Ishikawa (cell line): ENCODE results near the gene GAS2L2.

Source experiments
- CREB1 ChIP-seq: IDR thresholded peaks from 2 replicates; pipeline ENCODE4 v1.6.1; 2012; ENCODE audit warnings: low read depth
- EGR1 ChIP-seq: IDR thresholded peaks from 2 replicates; pipeline ENCODE4 v1.6.1; 2012
- EP300 ChIP-seq: IDR thresholded peaks from 2 replicates; pipeline ENCODE4 v1.6.1; 2012; ENCODE audit warnings: borderline replicate concordance
- FOXM1 ChIP-seq: IDR thresholded peaks from 2 replicates; pipeline ENCODE4 v1.6.1; 2012; ENCODE audit warnings: low read depth, borderline replicate concordance
- NFIC ChIP-seq: IDR thresholded peaks from 2 replicates; pipeline ENCODE4 v1.6.1; 2012
- RAD21 ChIP-seq: IDR thresholded peaks from 2 replicates; pipeline ENCODE4 v1.6.1; 2012; ENCODE audit warnings: low read depth
- TAF1 ChIP-seq: IDR thresholded peaks from 2 replicates; pipeline ENCODE4 v1.6.1; 2012; ENCODE audit warnings: low read depth, mild to moderate bottlenecking
- TCF12 ChIP-seq: IDR thresholded peaks from 2 replicates; pipeline ENCODE4 v1.6.1; 2012; ENCODE audit warnings: low read depth
- TEAD4 ChIP-seq: IDR thresholded peaks from 2 replicates; pipeline ENCODE4 v1.6.1; 2012
- YY1 ChIP-seq: IDR thresholded peaks from 2 replicates; pipeline ENCODE4 v1.6.1; 2012; ENCODE audit warnings: low read depth
- TF ChIP-seq, protein P1 (sequence below): IDR thresholded peaks from 2 replicates; pipeline ENCODE4 v1.6.1; 2012
- TF ChIP-seq, protein P2 (sequence below): IDR thresholded peaks from 2 replicates; pipeline ENCODE4 v1.6.1; 2012; ENCODE audit warnings: low read depth, mild to moderate bottlenecking

DNA sequence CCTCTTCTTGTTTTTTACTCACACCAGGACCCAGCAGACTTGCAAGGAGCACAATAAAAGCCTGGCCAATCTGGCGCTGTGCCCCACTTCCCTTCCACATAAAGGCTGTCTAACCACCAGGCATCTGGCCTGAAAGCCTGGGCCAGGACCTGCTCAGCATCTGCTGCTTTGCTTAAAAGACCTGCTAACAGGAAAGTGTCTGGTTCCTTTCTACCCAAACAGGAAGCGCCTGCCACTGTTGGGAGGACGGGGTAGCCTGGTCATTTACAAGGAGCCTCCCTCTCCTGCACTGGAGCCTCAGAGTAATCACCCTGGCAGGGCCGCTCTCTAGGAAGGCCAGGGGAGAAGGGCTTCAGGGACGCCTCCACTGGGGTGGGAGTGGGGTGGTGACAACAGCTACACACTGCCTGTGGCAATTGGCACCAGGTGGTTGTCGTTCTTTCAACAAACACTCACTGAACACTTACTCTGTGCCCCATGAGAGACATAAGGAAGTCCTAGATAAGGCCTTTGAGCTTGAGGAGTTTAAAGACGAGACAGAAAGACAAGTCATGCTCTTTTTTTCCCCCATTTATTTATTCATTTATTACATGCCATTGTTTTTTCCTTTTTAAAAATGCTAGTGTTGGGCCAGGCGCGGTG is 48.7 kb upstream of the GAS2L2 start:
- TF ChIP-seq, protein P1, sequence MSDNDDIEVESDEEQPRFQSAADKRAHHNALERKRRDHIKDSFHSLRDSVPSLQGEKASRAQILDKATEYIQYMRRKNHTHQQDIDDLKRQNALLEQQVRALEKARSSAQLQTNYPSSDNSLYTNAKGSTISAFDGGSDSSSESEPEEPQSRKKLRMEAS, result no peak
- TF ChIP-seq TAF1 (no peak), CREB1 (no peak), TEAD4 (no peak), YY1 (no peak), EGR1 (no peak), TCF12 (no peak), FOXM1 (no peak), NFIC (no peak), RAD21 (no peak), EP300 (no peak)
- TF ChIP-seq, protein P2, sequence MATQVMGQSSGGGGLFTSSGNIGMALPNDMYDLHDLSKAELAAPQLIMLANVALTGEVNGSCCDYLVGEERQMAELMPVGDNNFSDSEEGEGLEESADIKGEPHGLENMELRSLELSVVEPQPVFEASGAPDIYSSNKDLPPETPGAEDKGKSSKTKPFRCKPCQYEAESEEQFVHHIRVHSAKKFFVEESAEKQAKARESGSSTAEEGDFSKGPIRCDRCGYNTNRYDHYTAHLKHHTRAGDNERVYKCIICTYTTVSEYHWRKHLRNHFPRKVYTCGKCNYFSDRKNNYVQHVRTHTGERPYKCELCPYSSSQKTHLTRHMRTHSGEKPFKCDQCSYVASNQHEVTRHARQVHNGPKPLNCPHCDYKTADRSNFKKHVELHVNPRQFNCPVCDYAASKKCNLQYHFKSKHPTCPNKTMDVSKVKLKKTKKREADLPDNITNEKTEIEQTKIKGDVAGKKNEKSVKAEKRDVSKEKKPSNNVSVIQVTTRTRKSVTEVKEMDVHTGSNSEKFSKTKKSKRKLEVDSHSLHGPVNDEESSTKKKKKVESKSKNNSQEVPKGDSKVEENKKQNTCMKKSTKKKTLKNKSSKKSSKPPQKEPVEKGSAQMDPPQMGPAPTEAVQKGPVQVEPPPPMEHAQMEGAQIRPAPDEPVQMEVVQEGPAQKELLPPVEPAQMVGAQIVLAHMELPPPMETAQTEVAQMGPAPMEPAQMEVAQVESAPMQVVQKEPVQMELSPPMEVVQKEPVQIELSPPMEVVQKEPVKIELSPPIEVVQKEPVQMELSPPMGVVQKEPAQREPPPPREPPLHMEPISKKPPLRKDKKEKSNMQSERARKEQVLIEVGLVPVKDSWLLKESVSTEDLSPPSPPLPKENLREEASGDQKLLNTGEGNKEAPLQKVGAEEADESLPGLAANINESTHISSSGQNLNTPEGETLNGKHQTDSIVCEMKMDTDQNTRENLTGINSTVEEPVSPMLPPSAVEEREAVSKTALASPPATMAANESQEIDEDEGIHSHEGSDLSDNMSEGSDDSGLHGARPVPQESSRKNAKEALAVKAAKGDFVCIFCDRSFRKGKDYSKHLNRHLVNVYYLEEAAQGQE, result no peak
